Measurements from ENCODE around the gene ID2. TPM values are rescaled to one million over a fixed set of nuclear protein-coding genes. Genes with fewer than 3 reads are reported as not detected.

The ID2 gene
- total and polyA plus RNA-seq, 2 of the 13 experiments (the other 11 are each of a cell fraction or from before 2014, with no cell fraction given): 214 to 719 TPM

GRCh38 chr2:8685697-8686358, 4.0 kb downstream of the ID2 start (continued):
- TF ChIP-seq THAP9 (CRISPR knock-in tag; IDR thresholded peaks at IDR 0.05; ENCODE audit: borderline replicate concordance) (no peak), FOXP1 (IDR thresholded peaks at IDR 0.05) (no peak), FOXP1 (CRISPR knock-in tag; IDR thresholded peaks at IDR 0.05) (no peak), ZBTB7A (CRISPR knock-in tag; IDR thresholded peaks at IDR 0.05) (peak; percentile 44; the same call in 1 of the 2 replicates), FOXO1 (CRISPR knock-in tag; IDR thresholded peaks at IDR 0.05) (peak; percentile 50), POGZ (CRISPR knock-in tag; IDR thresholded peaks at IDR 0.05) (peak; percentile 47; the same call in 1 of the 2 replicates), PHF5A (CRISPR knock-in tag; IDR thresholded peaks at IDR 0.05; ENCODE audit: low read depth, unreplicated experiment) (no peak), HDAC6 (IDR thresholded peaks at IDR 0.05; ENCODE audit: low read depth, low read length) (no peak), ZNF510 (CRISPR knock-in tag; IDR thresholded peaks at IDR 0.05; ENCODE audit: low read depth) (no peak), KDM6A (CRISPR knock-in tag; IDR thresholded peaks at IDR 0.05; ENCODE audit: low read depth) (no peak), NKX3-1 (CRISPR knock-in tag; IDR thresholded peaks at IDR 0.05) (no peak), RFX5 (IDR thresholded peaks at IDR 0.05; ENCODE audit: low read depth, low read length) (no peak), SMC3 (IDR thresholded peaks at IDR 0.05; ENCODE audit: low read length) (peak; percentile 72; the same call in 1 of the 2 replicates), FOXJ3 (CRISPR knock-in tag; IDR thresholded peaks at IDR 0.05; ENCODE audit: borderline replicate concordance) (no peak), MAF1 (CRISPR knock-in tag; IDR thresholded peaks at IDR 0.05; ENCODE audit: borderline replicate concordance) (no peak), DMAP1 (CRISPR knock-in tag; IDR thresholded peaks at IDR 0.05) (no peak), ZNF235 (CRISPR knock-in tag; IDR thresholded peaks at IDR 0.05; ENCODE audit: borderline replicate concordance) (peak; percentile 98), ZBTB38 (CRISPR knock-in tag; IDR thresholded peaks at IDR 0.05) (peak; percentile 58; the same call in 1 of the 2 replicates), ZNF792 (CRISPR knock-in tag; IDR thresholded peaks at IDR 0.05) (no peak), ZNF414 (CRISPR knock-in tag; IDR thresholded peaks at IDR 0.05) (no peak), NONO (IDR thresholded peaks at IDR 0.05) (no peak), NONO (CRISPR knock-in tag; conservative IDR thresholded peaks at IDR 0.05) (peak; percentile 86)
- TF ChIP-seq, protein P1, sequence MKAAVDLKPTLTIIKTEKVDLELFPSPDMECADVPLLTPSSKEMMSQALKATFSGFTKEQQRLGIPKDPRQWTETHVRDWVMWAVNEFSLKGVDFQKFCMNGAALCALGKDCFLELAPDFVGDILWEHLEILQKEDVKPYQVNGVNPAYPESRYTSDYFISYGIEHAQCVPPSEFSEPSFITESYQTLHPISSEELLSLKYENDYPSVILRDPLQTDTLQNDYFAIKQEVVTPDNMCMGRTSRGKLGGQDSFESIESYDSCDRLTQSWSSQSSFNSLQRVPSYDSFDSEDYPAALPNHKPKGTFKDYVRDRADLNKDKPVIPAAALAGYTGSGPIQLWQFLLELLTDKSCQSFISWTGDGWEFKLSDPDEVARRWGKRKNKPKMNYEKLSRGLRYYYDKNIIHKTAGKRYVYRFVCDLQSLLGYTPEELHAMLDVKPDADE (CRISPR knock-in tag; IDR thresholded peaks at IDR 0.05): no peak
- TF ChIP-seq, protein P2, sequence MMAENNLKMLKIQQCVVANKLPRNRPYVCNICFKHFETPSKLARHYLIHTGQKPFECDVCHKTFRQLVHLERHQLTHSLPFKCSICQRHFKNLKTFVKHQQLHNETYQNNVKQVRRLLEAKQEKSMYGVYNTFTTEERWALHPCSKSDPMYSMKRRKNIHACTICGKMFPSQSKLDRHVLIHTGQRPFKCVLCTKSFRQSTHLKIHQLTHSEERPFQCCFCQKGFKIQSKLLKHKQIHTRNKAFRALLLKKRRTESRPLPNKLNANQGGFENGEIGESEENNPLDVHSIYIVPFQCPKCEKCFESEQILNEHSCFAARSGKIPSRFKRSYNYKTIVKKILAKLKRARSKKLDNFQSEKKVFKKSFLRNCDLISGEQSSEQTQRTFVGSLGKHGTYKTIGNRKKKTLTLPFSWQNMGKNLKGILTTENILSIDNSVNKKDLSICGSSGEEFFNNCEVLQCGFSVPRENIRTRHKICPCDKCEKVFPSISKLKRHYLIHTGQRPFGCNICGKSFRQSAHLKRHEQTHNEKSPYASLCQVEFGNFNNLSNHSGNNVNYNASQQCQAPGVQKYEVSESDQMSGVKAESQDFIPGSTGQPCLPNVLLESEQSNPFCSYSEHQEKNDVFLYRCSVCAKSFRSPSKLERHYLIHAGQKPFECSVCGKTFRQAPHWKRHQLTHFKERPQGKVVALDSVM (CRISPR knock-in tag; IDR thresholded peaks at IDR 0.05): no peak
- TF ChIP-seq, protein P3, sequence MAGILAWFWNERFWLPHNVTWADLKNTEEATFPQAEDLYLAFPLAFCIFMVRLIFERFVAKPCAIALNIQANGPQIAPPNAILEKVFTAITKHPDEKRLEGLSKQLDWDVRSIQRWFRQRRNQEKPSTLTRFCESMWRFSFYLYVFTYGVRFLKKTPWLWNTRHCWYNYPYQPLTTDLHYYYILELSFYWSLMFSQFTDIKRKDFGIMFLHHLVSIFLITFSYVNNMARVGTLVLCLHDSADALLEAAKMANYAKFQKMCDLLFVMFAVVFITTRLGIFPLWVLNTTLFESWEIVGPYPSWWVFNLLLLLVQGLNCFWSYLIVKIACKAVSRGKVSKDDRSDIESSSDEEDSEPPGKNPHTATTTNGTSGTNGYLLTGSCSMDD (CRISPR knock-in tag; IDR thresholded peaks at IDR 0.05): no peak

Data from HepG2 (cell line).